Limb (tissue), 2 donors: Measurements from ENCODE around the gene KANK2.
"Not testable (repeated sequence)": the region's sequence is repeated elsewhere in the genome, so short reads cannot be mapped to it uniquely, and the experiment has no call there.

ENCODE experiments used
- DNase-seq, 2 donors: peaks; one replicate each; pipeline ENCODE4 v3.0.0-alpha.2; 2016; ENCODE audit errors: extremely low spot score in 2 of 2

The KANK2 gene

GRCh38 chr19:11198175-11198534 lies 810 bp upstream of the KANK2 start:
- no peak for DNase-seq

GRCh38 chr19:11196406-11197287 lies 698 bp downstream of the KANK2 start:
- DNase-seq = peak; percentile 54 to 81

GRCh38 chr19:11195681-11196080 lies 1.7 kb downstream of the KANK2 start:
- no peak for DNase-seq

- peak; percentile 64 to 79 for DNase-seq
Measured at GRCh38 chr19:11194656-11195558, 2.4 kb downstream of the KANK2 start.

- DNase-seq = no peak
Measured at GRCh38 chr19:11194173-11194572, 3.2 kb downstream of the KANK2 start.

- DNase-seq = no peak
Measured at GRCh38 chr19:11192957-11193939, 4.1 kb downstream of the KANK2 start.

- no peak for DNase-seq
Measured at GRCh38 chr19:11191934-11192333, 5.4 kb downstream of the KANK2 start.

- peak in 1 of 2 donors; percentile 65 for DNase-seq
Measured at GRCh38 chr19:11191273-11191755, 6.0 kb downstream of the KANK2 start.

GRCh38 chr19:11190501-11190900 lies 6.8 kb downstream of the KANK2 start:
- no peak for DNase-seq

GRCh38 chr19:11187441-11187840 lies 9.9 kb downstream of the KANK2 start:
- DNase-seq = no peak

- no peak for DNase-seq
Measured at GRCh38 chr19:11182994-11183393, 14.4 kb downstream of the KANK2 start.

- no peak for DNase-seq
Measured at GRCh38 chr19:11181488-11181887, 15.9 kb downstream of the KANK2 start.

- DNase-seq = not testable (repeated sequence)
Measured at GRCh38 chr19:11180975-11181374, 16.4 kb downstream of the KANK2 start.

- no peak for DNase-seq
Measured at GRCh38 chr19:11180346-11180745, 17.0 kb downstream of the KANK2 start.

GRCh38 chr19:11179716-11180297 lies 17.5 kb downstream of the KANK2 start:
- no peak for DNase-seq

GRCh38 chr19:11179145-11179465 lies 18.2 kb downstream of the KANK2 start:
- not testable (repeated sequence) for DNase-seq

- DNase-seq = no peak
Measured at GRCh38 chr19:11177592-11177991, 19.8 kb downstream of the KANK2 start.

- no peak for DNase-seq
Measured at GRCh38 chr19:11176466-11177193, 20.7 kb downstream of the KANK2 start.

- no peak for DNase-seq
Measured at GRCh38 chr19:11175920-11176319, 21.4 kb downstream of the KANK2 start.

- no peak for DNase-seq
Measured at GRCh38 chr19:11174336-11174735, 23.0 kb downstream of the KANK2 start.
